ENCODE data around the gene PPP1R12B.
A peak's percentile ranks its signal among the peaks of the same experiment; 100 is the strongest.
"Not testable (repeated sequence)": the region's sequence is repeated elsewhere in the genome, so short reads cannot be mapped to it uniquely, and the experiment has no call there.

The PPP1R12B gene

GRCh38 chr1:202456372-202457169 is 108.1 kb downstream of the PPP1R12B start:
- DNase-seq, result peak; percentile 61

GRCh38 chr1:202458651-202459050 is 110.2 kb downstream of the PPP1R12B start:
- DNase-seq, result not testable (repeated sequence)

GRCh38 chr1:202459470-202460142 is 111.1 kb downstream of the PPP1R12B start:
- DNase-seq, result not testable (repeated sequence)

GRCh38 chr1:202460143-202460495 is 111.6 kb downstream of the PPP1R12B start:
- peak; percentile 80 for DNase-seq

- no peak for DNase-seq
Measured at GRCh38 chr1:202462342-202463076, 114.0 kb downstream of the PPP1R12B start.

GRCh38 chr1:202464153-202464742 is 115.7 kb downstream of the PPP1R12B start:
- DNase-seq, result peak; percentile 60

GRCh38 chr1:202465644-202466270 is 117.3 kb downstream of the PPP1R12B start:
- DNase-seq, result not testable (repeated sequence)

- not testable (repeated sequence) for DNase-seq
Measured at GRCh38 chr1:202466339-202466738, 117.8 kb downstream of the PPP1R12B start.

- not testable (repeated sequence) for DNase-seq
Measured at GRCh38 chr1:202467381-202467780, 118.9 kb downstream of the PPP1R12B start.

- not testable (repeated sequence) for DNase-seq
Measured at GRCh38 chr1:202468695-202469094, 120.2 kb downstream of the PPP1R12B start.

- not testable (repeated sequence) for DNase-seq
Measured at GRCh38 chr1:202469123-202469522, 120.6 kb downstream of the PPP1R12B start.

GRCh38 chr1:202471246-202471645 is 122.7 kb downstream of the PPP1R12B start:
- DNase-seq, result no peak

GRCh38 chr1:202472347-202473124 is 124.0 kb downstream of the PPP1R12B start:
- not testable (repeated sequence) for DNase-seq

GRCh38 chr1:202473266-202474045 is 125.0 kb downstream of the PPP1R12B start:
- not testable (repeated sequence) for DNase-seq

- not testable (repeated sequence) for DNase-seq
Measured at GRCh38 chr1:202479661-202480060, 131.2 kb downstream of the PPP1R12B start.

GRCh38 chr1:202480640-202481039 is 132.1 kb downstream of the PPP1R12B start:
- peak; percentile 19 for DNase-seq

GRCh38 chr1:202483362-202483761 is 134.9 kb downstream of the PPP1R12B start:
- DNase-seq, result not testable (repeated sequence)

- not testable (repeated sequence) for DNase-seq
Measured at GRCh38 chr1:202484032-202484431, 135.5 kb downstream of the PPP1R12B start.

GRCh38 chr1:202484820-202485219 is 136.3 kb downstream of the PPP1R12B start:
- not testable (repeated sequence) for DNase-seq

GRCh38 chr1:202488178-202488649 is 139.7 kb downstream of the PPP1R12B start:
- DNase-seq, result peak; percentile 69

- peak; percentile 90 for DNase-seq
Measured at GRCh38 chr1:202489101-202489500, 140.6 kb downstream of the PPP1R12B start.
